Choroid plexus epithelial cell (primary cell): ENCODE data around the gene KIT.

Experiments
- DNase-seq: peaks from one replicate; pipeline ENCODE4 v3.0.0-alpha.2; 2010; ENCODE audit warnings: low read depth
- H3K4me3 ChIP-seq: 2 replicates; pipeline ENCODE4 v1.5.1; 2011; ENCODE audit warnings: low read depth, mild to moderate bottlenecking, control low read depth, low read length, moderate library complexity
- CTCF ChIP-seq: conservative IDR thresholded peaks from 2 replicates; pipeline ENCODE4 v1.5.1; 2011; ENCODE audit warnings: low read depth, mild to moderate bottlenecking, control low read depth, inconsistent platforms, low read length, moderate library complexity

KIT gene

GRCh38 chr4:54754394-54754793, 96.6 kb downstream of the KIT start:
- no peak overlapping the region for H3K4me3 ChIP-seq
- DNase-seq: no peak
- TF ChIP-seq CTCF: no peak

GRCh38 chr4:54764476-54764875, 106.7 kb downstream of the KIT start:
- no peak for TF ChIP-seq CTCF
- no peak for DNase-seq
- no peak overlapping the region for H3K4me3 ChIP-seq

- TF ChIP-seq CTCF: no peak
- DNase-seq: no peak
- H3K4me3 ChIP-seq: no peak overlapping the region
These were observed 109.6 kb downstream of the KIT start for GRCh38 chr4:54767376-54767775.

GRCh38 chr4:54773022-54773421, 115.3 kb downstream of the KIT start:
- H3K4me3 ChIP-seq: no peak overlapping the region
- TF ChIP-seq CTCF: no peak
- DNase-seq: no peak

- H3K4me3 ChIP-seq: no peak overlapping the region
- TF ChIP-seq CTCF: no peak
- DNase-seq: no peak
These were observed 121.3 kb downstream of the KIT start for GRCh38 chr4:54779036-54779435.

GRCh38 chr4:54779476-54780148, 121.9 kb downstream of the KIT start:
- H3K4me3 ChIP-seq: no peak overlapping the region
- no peak for TF ChIP-seq CTCF
- no peak for DNase-seq

- DNase-seq: no peak
- H3K4me3 ChIP-seq: no peak overlapping the region
- TF ChIP-seq CTCF: no peak
These were observed 122.4 kb downstream of the KIT start for GRCh38 chr4:54780149-54780495.
